Esophagus squamous epithelium (tissue), 5 donors: ENCODE data around the gene MYO18B. TPM values are rescaled to one million over a fixed set of nuclear protein-coding genes. Genes with fewer than 3 reads are reported as not detected.

Experiments
- DNase-seq: peaks from one replicate; lab custom pipeline; 2025; lab: John Stamatoyannopoulos, UW
- H3K27ac ChIP-seq, 4 donors: fragments of 200-600 bp; sonication (generic); one replicate each; pipeline ENCODE4 v1.5.1; 2016 to 2019; ENCODE audit warnings: mild to moderate bottlenecking in 1 of 4
- H3K27me3 ChIP-seq, 4 donors: fragments of 200-600 bp; sonication (generic); 1 replicate in 3 of 4; 2 replicates in 1 of 4; pipeline versions ENCODE4 v1.5.1 to v1.6.0; 2017 to 2021; ENCODE audit warnings: antibody characterized with exemption in 1 of 4
- H3K36me3 ChIP-seq, 3 donors: fragments of 200-600 bp; sonication (generic); one replicate each; pipeline ENCODE4 v1.5.1; 2016 to 2019
- H3K4me1 ChIP-seq, 3 donors: fragments of 200-600 bp; sonication (generic); one replicate each; pipeline ENCODE4 v1.5.1; 2017 to 2019
- H3K4me3 ChIP-seq, 4 donors: fragments of 200-600 bp; sonication (generic); 1 replicate in 3 of 4; 2 replicates in 1 of 4; pipeline ENCODE4 v1.5.1; 2016 to 2019; ENCODE audit warnings: mild to moderate bottlenecking in 2 of 4, moderate library complexity in 1 of 4
- H3K9me3 ChIP-seq, 3 donors: fragments of 200-600 bp; sonication (generic); one replicate each; pipeline ENCODE4 v1.5.1; 2016 to 2019
- POLR2A ChIP-seq, 4 donors: fragments of 450-650 bp; IDR thresholded peaks; one replicate each; pipeline ENCODE4 v1.6.1; 2017; ENCODE audit warnings: antibody characterized with exemption in 4 of 4, mild to moderate bottlenecking in 4 of 4, moderate library complexity in 3 of 4
- WGBS, 2 donors: methylation state at CpG; one replicate each; pipeline ENCODE4 v1.1.5; 2018; 5-methylcytosine and 5-hydroxymethylcytosine counted together
- intact Hi-C: fragments of 100-400 bp; cut with DNase I; formaldehyde crosslinking; loops from one replicate; pipeline ENCODE4 v1.15.0; 2022
- total RNA-seq, 4 donors: library from RNA; depleted of rRNA; stranded (reverse); fragments of >200 nt; gene quantifications; one replicate each; pipeline ENCODE4 v1.1.0, GENCODE V29; 2016
- TF ChIP-seq, protein P1 (sequence below), 6 experiments: fragments of 450-650 bp in 4 of 6; fragments of 200-600 bp in 2 of 6; sonication (generic) in 2 of 6; IDR thresholded peaks; one replicate each; pipeline ENCODE4 v1.5.1; 2016 to 2019; ENCODE audit warnings: antibody characterized with exemption in 6 of 6, mild to moderate bottlenecking in 4 of 6, moderate library complexity in 4 of 6
- donor health status: DM: yes; HTN: yes; CAD: no.

MYO18B gene
- total RNA-seq, 4 donors from 2014 or later, result 0.06 to 2.5 (median 0.17) TPM

DNA sequence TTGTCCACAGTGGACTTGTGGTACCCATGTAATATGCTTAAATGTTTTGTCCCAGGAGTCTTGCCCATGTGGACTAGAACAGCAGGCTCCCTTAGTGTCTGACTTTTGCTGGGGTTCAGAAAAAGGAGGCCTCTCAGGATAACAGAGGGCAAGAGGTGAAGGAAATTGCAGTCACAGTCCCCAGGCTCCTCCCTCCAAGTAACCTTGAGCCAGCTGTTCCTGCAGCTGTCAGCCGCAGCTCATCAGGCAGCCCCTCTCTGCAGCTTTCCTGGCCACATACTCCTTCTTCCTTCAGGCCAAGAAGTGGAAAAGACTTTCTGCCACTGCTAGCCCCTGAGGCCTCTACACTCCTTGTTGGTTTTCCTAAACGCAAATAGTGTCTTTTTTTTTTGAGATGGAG lies 6.3 kb upstream of the MYO18B start:
- H3K4me1 ChIP-seq, result no peaks in the 10 kb centered on the region
- H3K27ac ChIP-seq, result no peak overlapping the region
- peaks cover 0 to 5% (median 0%) of the 10 kb centered on the region in 4 donors for H3K27me3 ChIP-seq
- DNase-seq, result no peak
- H3K4me3 ChIP-seq, result no peak overlapping the region
- 52 to 65% methylated on average over 2 of the region's 2 CpGs for whole genome bisulfite sequencing, 2 donors
- intact Hi-C loops, result no loop called here
- TF ChIP-seq POLR2A (IDR thresholded peaks at IDR 0.05), result no peak
- TF ChIP-seq, protein P1, sequence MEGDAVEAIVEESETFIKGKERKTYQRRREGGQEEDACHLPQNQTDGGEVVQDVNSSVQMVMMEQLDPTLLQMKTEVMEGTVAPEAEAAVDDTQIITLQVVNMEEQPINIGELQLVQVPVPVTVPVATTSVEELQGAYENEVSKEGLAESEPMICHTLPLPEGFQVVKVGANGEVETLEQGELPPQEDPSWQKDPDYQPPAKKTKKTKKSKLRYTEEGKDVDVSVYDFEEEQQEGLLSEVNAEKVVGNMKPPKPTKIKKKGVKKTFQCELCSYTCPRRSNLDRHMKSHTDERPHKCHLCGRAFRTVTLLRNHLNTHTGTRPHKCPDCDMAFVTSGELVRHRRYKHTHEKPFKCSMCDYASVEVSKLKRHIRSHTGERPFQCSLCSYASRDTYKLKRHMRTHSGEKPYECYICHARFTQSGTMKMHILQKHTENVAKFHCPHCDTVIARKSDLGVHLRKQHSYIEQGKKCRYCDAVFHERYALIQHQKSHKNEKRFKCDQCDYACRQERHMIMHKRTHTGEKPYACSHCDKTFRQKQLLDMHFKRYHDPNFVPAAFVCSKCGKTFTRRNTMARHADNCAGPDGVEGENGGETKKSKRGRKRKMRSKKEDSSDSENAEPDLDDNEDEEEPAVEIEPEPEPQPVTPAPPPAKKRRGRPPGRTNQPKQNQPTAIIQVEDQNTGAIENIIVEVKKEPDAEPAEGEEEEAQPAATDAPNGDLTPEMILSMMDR (IDR thresholded peaks at IDR 0.05), result no peak
- H3K36me3 ChIP-seq, result no peaks in the 10 kb centered on the region
- H3K9me3 ChIP-seq, result no peaks in the 10 kb centered on the region

DNA sequence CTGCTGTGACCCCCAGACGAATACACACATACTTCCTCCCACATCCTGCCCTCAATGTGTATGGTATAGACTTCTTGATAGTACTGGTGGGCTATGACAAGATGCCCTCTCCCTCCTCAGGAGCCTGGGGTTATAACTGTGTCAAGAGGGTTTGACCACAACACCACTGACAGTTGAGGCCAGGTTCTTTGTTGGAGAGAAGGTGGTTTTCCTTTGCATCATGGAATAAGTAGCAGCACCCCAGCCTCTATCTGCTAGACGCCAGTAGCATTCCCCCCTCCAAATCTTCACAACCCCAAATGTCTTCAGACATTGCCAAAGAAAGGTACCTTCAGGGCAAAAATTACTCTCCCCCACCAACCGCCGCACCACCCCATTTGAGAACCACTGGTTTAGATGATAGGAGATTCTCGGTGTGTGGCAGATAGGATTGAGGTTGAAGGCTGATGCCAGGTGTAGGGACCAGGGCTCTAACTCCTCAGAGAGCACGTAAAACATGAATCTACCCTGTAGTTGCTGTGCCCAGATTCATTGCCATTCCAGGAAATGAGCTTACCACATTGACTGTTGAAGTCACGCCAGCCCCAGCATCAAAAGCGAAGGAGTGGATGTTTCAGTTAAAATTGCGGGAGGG lies 5.5 kb upstream of the MYO18B start:
- WGBS, 2 donors, result 62 to 78% methylated on average over 8 to 9 of the region's 9 CpGs
- intact Hi-C loops, result no loop called here
- DNase-seq, result no peak

DNA sequence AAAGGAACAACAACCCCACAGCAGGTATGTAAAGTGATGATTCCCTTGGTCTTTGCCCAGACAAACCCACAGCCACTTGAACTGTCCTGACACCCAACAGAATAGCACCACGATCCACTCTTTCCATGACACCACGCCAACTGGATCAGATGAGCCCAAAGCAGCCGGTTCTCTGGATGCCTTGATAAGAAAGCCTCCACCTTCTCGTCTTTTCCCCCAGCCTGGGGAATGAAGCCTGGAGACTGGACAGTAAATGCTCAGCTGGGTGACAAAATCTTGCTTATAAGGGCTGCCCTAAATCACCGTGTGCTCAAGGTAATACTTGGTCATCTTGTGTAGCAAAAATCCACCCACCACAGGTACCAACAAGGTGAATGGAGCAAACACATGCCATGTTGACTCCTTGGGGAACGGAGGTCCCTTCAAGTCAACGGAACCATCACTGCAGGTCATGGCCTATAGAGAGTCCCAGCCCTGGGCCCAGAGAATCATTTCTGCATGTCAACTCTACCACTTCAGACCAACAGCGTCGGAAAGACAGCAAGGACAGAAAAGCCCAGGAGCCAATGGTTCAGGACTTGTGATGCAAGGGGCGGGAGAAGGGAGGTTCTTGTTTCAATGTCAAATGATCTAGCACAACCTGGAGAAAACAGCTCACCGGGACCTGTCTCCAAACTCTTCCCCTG lies 2.2 kb upstream of the MYO18B start:
- TF ChIP-seq, protein P1 (IDR thresholded peaks at IDR 0.05), result no peak
- no peak for TF ChIP-seq POLR2A (IDR thresholded peaks at IDR 0.05)
- WGBS, 2 donors, result 81 to 89% methylated on average over 5 to 9 of the region's 11 CpGs
- no peak overlapping the region for H3K4me3 ChIP-seq
- H3K27me3 ChIP-seq, result peaks cover 0 to 4% (median 0%) of the 10 kb centered on the region in 4 donors
- no peak overlapping the region for H3K27ac ChIP-seq
- intact Hi-C loops, result no loop called here
- no peaks in the 10 kb centered on the region for H3K36me3 ChIP-seq
- no peaks in the 10 kb centered on the region for H3K9me3 ChIP-seq
- DNase-seq, result no peak
- H3K4me1 ChIP-seq, result no peaks in the 10 kb centered on the region

More for the DNA sequence above, 5.5 kb upstream of the MYO18B start:
- H3K27ac ChIP-seq, result no peak overlapping the region
- H3K27me3 ChIP-seq, result peaks cover 0 to 5% (median 0%) of the 10 kb centered on the region in 4 donors
- no peaks in the 10 kb centered on the region for H3K4me1 ChIP-seq
- H3K4me3 ChIP-seq, result no peak overlapping the region
- H3K36me3 ChIP-seq, result no peaks in the 10 kb centered on the region
- no peak for TF ChIP-seq POLR2A (IDR thresholded peaks at IDR 0.05)
- TF ChIP-seq, protein P1 (IDR thresholded peaks at IDR 0.05), result no peak
- H3K9me3 ChIP-seq, result no peaks in the 10 kb centered on the region

DNA sequence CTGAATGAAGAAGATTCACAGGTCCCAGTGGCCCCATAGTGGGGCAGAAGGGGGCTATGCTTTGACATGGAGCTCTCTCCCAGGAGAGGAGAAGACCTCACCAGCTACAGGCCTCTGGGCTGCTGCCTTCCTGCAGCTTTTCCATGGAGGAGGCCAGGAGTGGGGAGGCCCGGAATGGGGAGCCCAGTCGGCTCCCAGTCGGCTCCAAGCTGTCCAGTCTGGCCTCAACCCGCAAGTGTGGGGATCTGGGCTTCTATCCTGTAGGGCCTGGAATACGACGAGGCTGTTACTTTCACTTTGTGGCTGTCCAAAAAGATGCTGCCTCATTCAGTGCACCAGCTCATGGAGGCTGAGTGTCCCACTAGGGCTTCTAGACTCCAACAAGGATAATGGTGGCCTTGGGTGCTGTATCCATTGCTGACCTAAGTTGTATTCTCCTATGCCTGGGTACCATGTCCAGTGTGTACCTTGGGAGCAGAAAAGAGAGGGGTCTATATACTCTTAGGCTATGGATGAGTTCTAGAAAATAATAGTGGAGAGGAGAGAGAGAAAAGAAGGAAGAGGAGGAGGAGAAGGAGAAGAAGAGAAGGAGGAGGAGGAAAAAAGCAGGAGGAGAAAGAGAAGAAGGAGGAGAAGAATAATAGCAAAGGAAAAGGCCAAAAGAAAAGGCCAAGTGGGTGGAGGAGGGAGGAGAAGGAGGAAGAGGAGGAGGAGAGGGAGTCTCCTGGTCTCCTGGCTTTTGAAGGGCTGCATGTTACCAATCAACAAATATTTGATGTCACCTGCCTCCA lies 1.1 kb downstream of the MYO18B start:
- Histone ChIP-seq H3K27ac (no peak overlapping the region), H3K4me3 (peak overlapping the region in 2 of 4 donors; percentile 20 to 28), H3K9me3 (no peaks in the 10 kb centered on the region), H3K36me3 (no peaks in the 10 kb centered on the region), H3K4me1 (no peaks in the 10 kb centered on the region), H3K27me3 (peaks cover 0 to 4% (median 0%) of the 10 kb centered on the region in 4 donors)
- 78 to 90% methylated on average over 2 to 3 of the region's 6 CpGs for WGBS, 2 donors
- no peak for DNase-seq
- intact Hi-C loops, result no loop called here
- TF ChIP-seq, protein P1 (IDR thresholded peaks at IDR 0.05), result no peak
- no peak for TF ChIP-seq POLR2A (IDR thresholded peaks at IDR 0.05)
